ENCODE results near the gene AMPH.

- TF ChIP-seq CTCF (IDR thresholded peaks at IDR 0.05; ENCODE audit: low read depth, low read length) (no peak), EZH2phosphoT487 (IDR thresholded peaks at IDR 0.05; ENCODE audit: low read depth) (no peak)
Observed at GRCh38 chr7:38539477-38540081, 91.6 kb downstream of the AMPH start.
